Endothelial cell of umbilical vein (primary cell): ENCODE results near the gene TOX4. TPM values are rescaled to one million over a fixed set of nuclear protein-coding genes. Genes with fewer than 3 reads are reported as not detected.

Experiments used
- BruUV-seq: library from RNA; stranded (reverse); fragments of 400-500 nt; replicated peaks from 2 replicates; lab custom pipeline; 2021; lab: Mats Ljungman, UMichigan
- CTCF ChIA-PET: fragments of 300-600, 350-600 bp; sonication (Branson Sonifier 250); formaldehyde crosslinking; loops from one replicate; lab custom pipeline; 2021; ENCODE audit warnings: antibody characterized with exemption, inconsistent platforms; lab: Charles Lee
- POLR2A ChIA-PET: fragments of 300-600, 350-600 bp; sonication (Branson Sonifier 250); formaldehyde crosslinking; loops from one replicate; lab custom pipeline; 2021; ENCODE audit warnings: antibody characterized with exemption, inconsistent platforms; lab: Charles Lee
- DNase-seq: peaks from one replicate; pipeline ENCODE4 v3.0.0-alpha.2; 2011; ENCODE audit warnings: low read depth, low spot score
- FAIRE-seq: peaks from 2 replicates; lab custom pipeline; 2011; peaks lifted over from hg19 to GRCh38; lab: Jason Lieb, UNC
- H2AFZ ChIP-seq: 2 replicates; pipeline ENCODE4 v1.6.0; 2012; ENCODE audit warnings: low read depth, low read length, control low read depth, inconsistent platforms
- H3K27ac ChIP-seq: 2 replicates; pipeline ENCODE4 v1.5.1; 2011; ENCODE audit warnings: low read depth, mild to moderate bottlenecking, control low read depth, low read length, moderate library complexity; ENCODE audit not compliant: insufficient read depth
- H3K27me3 ChIP-seq, 2 experiments: 2 replicates each; pipeline versions ENCODE4 v1.6.0 to v1.6.1; 2011; ENCODE audit warnings: low read length in 2 of 2, mixed read lengths in 1 of 2; ENCODE audit not compliant: control insufficient read depth in 2 of 2, insufficient read depth in 2 of 2
- H3K36me3 ChIP-seq, 2 experiments: 2 replicates in 1 of 2; 3 replicates in 1 of 2; pipeline ENCODE4 v1.5.1; 2011; ENCODE audit warnings: low read length in 2 of 2, mild to moderate bottlenecking in 1 of 2, moderate library complexity in 1 of 2; ENCODE audit not compliant: control insufficient read depth in 2 of 2, insufficient read depth in 2 of 2; ENCODE audit errors: extremely low read depth in 1 of 2
- H3K4me1 ChIP-seq: 3 replicates; pipeline ENCODE4 v1.5.1; 2011; ENCODE audit warnings: mild to moderate bottlenecking, low read length; ENCODE audit not compliant: control insufficient read depth, insufficient read depth; ENCODE audit errors: extremely low read depth
- H3K4me2 ChIP-seq: 2 replicates; pipeline ENCODE4 v1.6.1; 2011; ENCODE audit warnings: low read length, control low read depth, mixed read lengths; ENCODE audit not compliant: insufficient read depth
- H3K4me3 ChIP-seq, 3 experiments: fragments of 200-600 bp in 1 of 3; sonication (generic), shearing (Covaris generic) in 1 of 3; replicated peaks in 1 of 3; 2 replicates each; pipeline ENCODE4 v1.5.1; 2011 to 2016; ENCODE audit warnings: control low read depth in 3 of 3, low read length in 3 of 3, mild to moderate bottlenecking in 2 of 3, inconsistent platforms in 1 of 3, low read depth in 1 of 3, moderate library complexity in 1 of 3; ENCODE audit not compliant: insufficient read depth in 1 of 3
- H3K79me2 ChIP-seq: 2 replicates; pipeline ENCODE4 v1.6.0; 2012; ENCODE audit warnings: low read length, inconsistent platforms; ENCODE audit not compliant: control insufficient read depth, insufficient read depth
- H3K9ac ChIP-seq: replicated peaks from 2 replicates; pipeline ENCODE3; 2011; ENCODE audit warnings: low read length, control low read depth; ENCODE audit not compliant: insufficient read depth; ENCODE audit errors: extremely low read depth
- H3K9me1 ChIP-seq: replicated peaks from 3 replicates; pipeline ENCODE4 v1.6.0; 2011; ENCODE audit warnings: mild to moderate bottlenecking, low read length; ENCODE audit not compliant: control insufficient read depth, insufficient read depth; ENCODE audit errors: extremely low read depth
- H3K9me3 ChIP-seq: replicated peaks from 2 replicates; pipeline ENCODE4 v1.5.1; 2012; ENCODE audit warnings: low read length, inconsistent platforms; ENCODE audit not compliant: control insufficient read depth, insufficient read depth
- H4K20me1 ChIP-seq: replicated peaks from 2 replicates; pipeline ENCODE3; 2011; ENCODE audit warnings: mild to moderate bottlenecking, low read length; ENCODE audit not compliant: control insufficient read depth, insufficient read depth; ENCODE audit errors: extremely low read depth
- CTCF ChIP-seq, 2 donors: IDR thresholded peaks; 1 replicate in 1 of 2; 2 replicates in 1 of 2; pipeline ENCODE4 v1.5.1; 2011; ENCODE audit warnings: low read length in 2 of 2, mild to moderate bottlenecking in 2 of 2, moderate library complexity in 2 of 2, control low read depth in 1 of 2, inconsistent platforms in 1 of 2, low read depth in 1 of 2; ENCODE audit not compliant: insufficient read depth in 1 of 2; ENCODE audit errors: extremely low read depth in 1 of 2
- EZH2 ChIP-seq: IDR thresholded peaks from 2 replicates; pipeline ENCODE4 v1.6.1; 2012; ENCODE audit warnings: borderline replicate concordance, low read depth, mild to moderate bottlenecking, moderate library complexity, low read length, inconsistent platforms; ENCODE audit not compliant: severe bottlenecking
- GATA2 ChIP-seq: IDR thresholded peaks from 2 replicates; pipeline ENCODE4 v1.7.0; 2011; ENCODE audit warnings: low read depth, mild to moderate bottlenecking, moderate library complexity, mixed read lengths, low read length; ENCODE audit not compliant: insufficient read length, insufficient read depth
- JUN ChIP-seq: IDR thresholded peaks from 2 replicates; pipeline ENCODE4 v1.6.1; 2011; ENCODE audit warnings: borderline replicate concordance, low read depth; ENCODE audit not compliant: insufficient read length, insufficient read depth
- MYC ChIP-seq: IDR thresholded peaks from one replicate; pipeline ENCODE4 v1.6.1; 2011; ENCODE audit warnings: mild to moderate bottlenecking, low read depth, low read length
- POLR2A ChIP-seq: IDR thresholded peaks from 2 replicates; pipeline ENCODE4 v1.6.1; 2012; ENCODE audit warnings: low read depth, mild to moderate bottlenecking, control low read depth, low read length
- POLR2AphosphoS5 ChIP-seq: IDR thresholded peaks from 2 replicates; pipeline ENCODE4 v1.6.1; 2012; ENCODE audit warnings: low read depth, mild to moderate bottlenecking, control low read depth, low read length, moderate library complexity; ENCODE audit not compliant: insufficient read depth
- dilution Hi-C: fragments of 300-500 bp; cut with MboI; formaldehyde crosslinking; loops from one replicate; pipeline ENCODE4 v1.15.0; 2019; ENCODE audit warnings: low sequenced_read_pairs; ENCODE audit not compliant: extremely low pct_ligation_motif_present
- intact Hi-C: fragments of 100-400 bp; cut with micrococcal nuclease; formaldehyde crosslinking; loops from one replicate; pipeline ENCODE4 v1.10.0; 2022
- polyA plus RNA-seq, 4 experiments: library from polyadenylated mRNA; depleted of rRNA in 3 of 4; stranded (reverse) in 3 of 4; unstranded in 1 of 4; fragments of >200 nt; gene quantifications; 2 replicates each; pipeline versions ENCODE4 v1.2.1 to v1.2.3, GENCODE V29; 2011 to 2012; ENCODE audit warnings: missing spikeins in 1 of 4
- total RNA-seq: library from RNA; stranded (reverse); gene quantifications from 2 replicates; pipeline ENCODE4 v1.2.3, GENCODE V29; 2021
- TF ChIP-seq, protein P1 (sequence below): IDR thresholded peaks from 2 replicates; pipeline ENCODE4 v1.6.1; 2011; ENCODE audit not compliant: insufficient read depth, insufficient read length

The TOX4 gene
- total and polyA plus RNA-seq, 2 donors (not counting 3 experiments of a cell fraction or from before 2014, with no cell fraction given): 67.4 to 78.4 TPM

- TSS peak; percentile 5 for BruUV-seq
- peaks cover 17 to 30% of the 10 kb centered on the region in 2 experiments for H3K36me3 ChIP-seq
- no peak for DNase-seq
- H3K4me3 ChIP-seq: no peak overlapping the region
- no peak overlapping the region for H3K9ac ChIP-seq
- H3K4me1 ChIP-seq: peaks cover 6% of the 10 kb centered on the region
- TF ChIP-seq EZH2: no peak
- TF ChIP-seq POLR2AphosphoS5: no peak
- no peak for TF ChIP-seq JUN
- no peak for TF ChIP-seq CTCF (IDR thresholded peaks at IDR 0.05; ENCODE audit: extremely low read depth in 1 of 2, insufficient read depth in 1 of 2, low read depth in 1 of 2, low read length in 2 of 2)
- TF ChIP-seq MYC: no peak
- TF ChIP-seq, protein P1, sequence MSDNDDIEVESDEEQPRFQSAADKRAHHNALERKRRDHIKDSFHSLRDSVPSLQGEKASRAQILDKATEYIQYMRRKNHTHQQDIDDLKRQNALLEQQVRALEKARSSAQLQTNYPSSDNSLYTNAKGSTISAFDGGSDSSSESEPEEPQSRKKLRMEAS: no peak
- no peak for TF ChIP-seq GATA2
- TF ChIP-seq POLR2A: no peak
- no peak overlapping the region for H3K27ac ChIP-seq
- no peak for FAIRE-seq
- intact Hi-C loops: no loop called here
- no peak overlapping the region for H3K4me2 ChIP-seq
- POLR2A ChIA-PET: no interaction called here
- CTCF ChIA-PET: interaction anchor here (1.0 to 1.4 kb wide), 3 partner anchors 25 to 67 kb away, joined by 3 to 4 read pairs (median 4); partner anchors contain the start of genes CHD8 and RAB2B
- no peak overlapping the region for H2AFZ ChIP-seq
- peaks cover 59% of the 10 kb centered on the region for H3K79me2 ChIP-seq
- no peaks in the 10 kb centered on the region for H3K9me3 ChIP-seq
- no peaks in the 10 kb centered on the region for H4K20me1 ChIP-seq
- no peaks in the 10 kb centered on the region for H3K27me3 ChIP-seq
- H3K9me1 ChIP-seq: peaks cover 6% of the 10 kb centered on the region
- dilution Hi-C loops: no loop called here
Observed at GRCh38 chr14:21431126-21431525, 45.9 kb upstream of the TOX4 start.
